Activated CD4-positive, alpha-beta memory T cell treated with anti-CD3 and anti-CD28 coated beads for 36 hours (primary cell): Measurements from ENCODE around the gene TTC36. TPM values are rescaled to one million over a fixed set of nuclear protein-coding genes. Genes with fewer than 3 reads are reported as not detected.
A peak's percentile ranks its signal among the peaks of the same experiment; 100 is the strongest.
"Not testable (repeated sequence)": the region's sequence is repeated elsewhere in the genome, so short reads cannot be mapped to it uniquely, and the experiment has no call there.

Source experiments
- CTCF ChIA-PET: fragments of 350-600 bp; sonication (Branson Sonifier 250); formaldehyde crosslinking; loops from one replicate; lab custom pipeline; 2021; ENCODE audit warnings: antibody characterized with exemption, inconsistent platforms; lab: Charles Lee
- POLR2A ChIA-PET: fragments of 350-600 bp; sonication (Branson Sonifier 250); formaldehyde crosslinking; loops from one replicate; lab custom pipeline; 2021; ENCODE audit warnings: antibody characterized with exemption; lab: Charles Lee
- DNase-seq: peaks from one replicate; pipeline ENCODE4 v3.0.0-alpha.2; 2020
- H3K27ac Mint-ChIP-seq: one replicate; pipeline ENCODE4 v1.8.0; 2021; ENCODE audit warnings: mixed read lengths
- H3K27me3 Mint-ChIP-seq: one replicate; pipeline ENCODE4 v1.8.0; 2021; ENCODE audit warnings: mixed read lengths
- H3K36me3 Mint-ChIP-seq: one replicate; pipeline ENCODE4 v1.8.0; 2021; ENCODE audit warnings: mixed read lengths
- H3K4me1 Mint-ChIP-seq: one replicate; pipeline ENCODE4 v1.8.0; 2021; ENCODE audit warnings: low read depth, mixed read lengths
- H3K4me3 Mint-ChIP-seq: one replicate; pipeline ENCODE4 v1.8.0; 2021; ENCODE audit warnings: mild to moderate bottlenecking, mixed read lengths
- H3K9me3 Mint-ChIP-seq: one replicate; pipeline ENCODE4 v1.8.0; 2021; ENCODE audit warnings: mixed read lengths
- intact Hi-C: fragments of 100-400 bp; cut with micrococcal nuclease; formaldehyde crosslinking; loops from one replicate; pipeline ENCODE4 v1.15.1; 2023
- total RNA-seq, 2 experiments: library from RNA; stranded (reverse); gene quantifications; one replicate each; pipeline ENCODE4 v1.2.3, GENCODE V29; 2021

TTC36 gene
- total RNA-seq, 2 experiments from 2014 or later: not detected

DNA sequence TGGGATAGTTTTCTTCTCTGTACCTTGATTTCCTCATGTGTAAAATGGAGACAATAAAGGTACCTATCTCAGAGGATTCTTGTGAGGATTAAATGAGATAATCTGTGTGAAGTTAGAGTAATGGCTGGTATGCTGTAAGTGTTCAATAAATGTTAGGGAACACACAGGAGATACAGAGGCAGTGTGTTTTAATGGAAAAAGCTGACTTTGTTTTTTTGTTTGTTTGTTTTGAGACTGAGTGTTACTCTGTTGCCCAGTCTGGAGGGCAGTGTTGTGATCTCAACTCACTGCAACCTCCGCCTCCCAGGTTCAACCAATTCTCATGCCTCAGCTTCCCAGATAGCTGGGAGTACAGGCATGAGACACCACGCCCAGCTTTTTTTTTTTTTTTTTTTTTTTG, 42.4 kb downstream of the TTC36 start:
- CTCF ChIA-PET: interaction anchor here (0.8 to 1.6 kb wide), 3 partner anchors 125 to 274 kb away, joined by 3 to 7 read pairs (median 5); no protein-coding TSS in a partner anchor
- Mint-ChIP-seq H3K4me1 (peaks cover 35% of the 10 kb centered on the region), H3K4me3 (no peak overlapping the region), H3K36me3 (peaks cover 9% of the 10 kb centered on the region), H3K9me3 (no peaks in the 10 kb centered on the region), H3K27ac (no peak overlapping the region), H3K27me3 (no peaks in the 10 kb centered on the region)
- no peak for DNase-seq
- intact Hi-C loops: loop anchor here (5.0 kb wide), 1 partner anchor 367 kb away; no protein-coding TSS in a partner anchor
- POLR2A ChIA-PET: interaction anchor here (0.6 to 0.7 kb wide), 2 partner anchors 30 to 396 kb away, joined by 4 to 5 read pairs; no protein-coding TSS in a partner anchor

GRCh38 chr11:118570787-118571186, 43.5 kb downstream of the TTC36 start:
- Mint-ChIP-seq H3K4me1 (peaks cover 40% of the 10 kb centered on the region), H3K27me3 (no peaks in the 10 kb centered on the region), H3K36me3 (peaks cover 9% of the 10 kb centered on the region), H3K27ac (peak overlapping the region; percentile 14), H3K4me3 (no peak overlapping the region), H3K9me3 (no peaks in the 10 kb centered on the region)
- DNase-seq: no peak
- ChIA-PET CTCF (interaction anchor here (1.2 to 1.4 kb wide), 2 partner anchors 13 to 24 kb away, joined by 3 read pairs; no protein-coding TSS in a partner anchor), POLR2A (no interaction called here)
- intact Hi-C loops: loop anchor here (5.0 kb wide), 1 partner anchor 368 kb away; no protein-coding TSS in a partner anchor

- intact Hi-C loops: loop anchor here (2.0 to 5.0 kb wide), 5 partner anchors 23 to 369 kb away; partner anchors contain the start of genes ATP5MG, KMT2A and TMEM25
- Mint-ChIP-seq H3K4me1 (peaks cover 45% of the 10 kb centered on the region), H3K4me3 (peak overlapping the region; percentile 87), H3K27ac (peak overlapping the region; percentile 92)
- not testable (repeated sequence) for H3K9me3 Mint-ChIP-seq, H3K36me3 Mint-ChIP-seq, H3K27me3 Mint-ChIP-seq
- peak; percentile 37 for DNase-seq
- ChIA-PET POLR2A (interaction anchor here (0.7 to 1.4 kb wide), 6 partner anchors 9 to 330 kb away, joined by 3 to 5 read pairs (median 4); partner anchors contain the start of gene CD3D), CTCF (interaction anchor here (0.6 to 1.8 kb wide), 4 partner anchors 14 to 258 kb away, joined by 3 to 6 read pairs (median 4); no protein-coding TSS in a partner anchor)
Measured at GRCh38 chr11:118571701-118572060, 44.4 kb downstream of the TTC36 start.

DNA sequence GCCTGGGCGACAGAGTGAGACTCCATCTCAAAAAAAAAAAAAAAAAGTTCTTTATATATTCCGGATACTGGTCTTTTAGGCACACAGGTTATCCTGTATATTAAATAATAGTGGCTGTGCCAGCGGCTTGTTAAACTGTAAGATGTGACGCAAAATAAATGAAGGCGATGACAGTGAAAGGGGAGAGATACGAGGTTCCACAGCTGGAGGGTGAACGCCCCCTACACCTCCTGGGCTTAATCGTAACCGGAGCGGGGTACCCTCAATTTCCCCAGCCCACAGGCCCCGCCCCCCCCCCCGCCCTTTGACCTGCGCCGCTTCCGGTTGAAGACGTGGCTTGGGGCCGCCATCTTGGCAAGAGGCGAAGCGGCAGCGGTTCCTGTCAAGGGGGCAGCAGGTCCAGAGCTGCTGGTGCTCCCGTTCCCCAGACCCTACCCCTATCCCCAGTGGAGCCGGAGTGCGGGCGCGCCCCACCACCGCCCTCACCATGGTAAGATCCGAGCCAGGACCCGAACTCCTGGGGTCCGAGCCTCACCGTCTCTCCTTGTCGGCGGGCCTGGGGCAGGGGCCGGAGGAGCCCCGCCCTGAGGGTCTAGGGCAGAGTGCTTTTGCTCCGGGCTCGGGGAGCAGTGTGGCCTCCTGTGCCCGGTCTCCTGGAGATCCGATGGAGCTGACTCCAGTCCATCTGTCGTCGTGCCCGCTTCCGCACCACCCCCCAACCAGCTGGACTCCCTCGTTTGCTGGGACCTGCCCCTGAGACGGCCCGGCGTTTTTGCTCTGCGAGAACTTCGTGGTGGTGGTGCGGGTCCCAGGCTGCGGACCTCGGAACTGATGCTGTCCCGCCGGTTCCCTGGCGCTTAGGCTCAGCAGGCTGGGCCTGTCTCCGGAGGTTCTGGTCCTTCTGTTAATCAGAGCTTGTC, 45.0 kb downstream of the TTC36 start, which contains the start of gene ARCN1:
Gene ARCN1 (plus strand): TSS at position 349 of the 920 bp plus-strand sequence. CDS start 139 bp downstream, at position 488.
- ChIA-PET CTCF (interaction anchor here (0.8 to 1.8 kb wide), 4 partner anchors 15 to 40 kb away, joined by 3 to 6 read pairs (median 5); no protein-coding TSS in a partner anchor), POLR2A (interaction anchor here (0.6 to 1.4 kb wide), 12 partner anchors 9 to 330 kb away, joined by 3 to 5 read pairs (median 4); partner anchors contain the start of genes CD3D and KMT2A)
- Mint-ChIP-seq H3K9me3 (no peaks in the 10 kb centered on the region), H3K4me1 (peaks cover 52% of the 10 kb centered on the region), H3K27ac (peak within 1 kb of the TSS; percentile 92), H3K4me3 (peak within 1 kb of the TSS; percentile 87), H3K27me3 (no peaks in the 10 kb centered on the region), H3K36me3 (peaks cover 10% of the 10 kb centered on the region)
- DNase-seq: peak; percentile 87
- intact Hi-C loops: loop anchor here (2.0 to 5.0 kb wide), 5 partner anchors 22 to 370 kb away; partner anchors contain the start of genes ATP5MG, KMT2A and TMEM25

- peak overlapping the region; percentile 87 for H3K4me3 Mint-ChIP-seq
- peaks cover 14% of the 10 kb centered on the region for H3K36me3 Mint-ChIP-seq
- H3K4me1 Mint-ChIP-seq: peaks cover 56% of the 10 kb centered on the region
- H3K27ac Mint-ChIP-seq: peak overlapping the region; percentile 92
- ChIA-PET POLR2A (interaction anchor here (0.7 to 1.4 kb wide), 8 partner anchors 8 to 313 kb away, joined by 3 to 5 read pairs (median 4); partner anchors contain the start of genes CD3D and KMT2A), CTCF (interaction anchor here (0.8 to 1.8 kb wide), 4 partner anchors 20 to 39 kb away, joined by 3 to 6 read pairs (median 5); no protein-coding TSS in a partner anchor)
- intact Hi-C loops: loop anchor here (1.0 to 5.0 kb wide), 6 partner anchors 22 to 371 kb away; partner anchors contain the start of genes ATP5MG, KMT2A and TMEM25
- peak; percentile 53 for DNase-seq
- no peaks in the 10 kb centered on the region for H3K27me3 Mint-ChIP-seq
- no peaks in the 10 kb centered on the region for H3K9me3 Mint-ChIP-seq
Measured at GRCh38 chr11:118572981-118573550, 45.8 kb downstream of the TTC36 start.

DNA sequence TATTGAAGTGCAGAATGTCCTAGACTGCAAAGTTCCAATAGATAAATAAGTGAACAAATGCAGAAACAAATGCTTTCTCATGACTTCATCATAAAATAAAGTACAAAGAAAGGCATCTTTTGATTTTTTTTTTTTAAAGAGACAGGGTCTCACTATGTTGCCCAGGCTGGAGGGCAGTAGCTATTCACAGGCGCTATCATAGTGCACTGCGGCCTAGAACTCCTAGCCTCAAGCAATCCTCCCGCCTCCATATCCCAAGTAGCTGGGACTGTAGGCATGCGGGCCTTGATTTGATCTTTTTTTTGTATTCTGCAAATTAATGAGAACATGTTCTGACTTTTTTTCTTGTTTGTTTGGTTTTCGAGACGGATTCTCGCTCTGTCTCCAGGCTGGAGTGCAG, 47.4 kb downstream of the TTC36 start:
- H3K36me3 Mint-ChIP-seq: peaks cover 14% of the 10 kb centered on the region
- peaks cover 66% of the 10 kb centered on the region for H3K4me1 Mint-ChIP-seq
- POLR2A ChIA-PET: no interaction called here

DNA sequence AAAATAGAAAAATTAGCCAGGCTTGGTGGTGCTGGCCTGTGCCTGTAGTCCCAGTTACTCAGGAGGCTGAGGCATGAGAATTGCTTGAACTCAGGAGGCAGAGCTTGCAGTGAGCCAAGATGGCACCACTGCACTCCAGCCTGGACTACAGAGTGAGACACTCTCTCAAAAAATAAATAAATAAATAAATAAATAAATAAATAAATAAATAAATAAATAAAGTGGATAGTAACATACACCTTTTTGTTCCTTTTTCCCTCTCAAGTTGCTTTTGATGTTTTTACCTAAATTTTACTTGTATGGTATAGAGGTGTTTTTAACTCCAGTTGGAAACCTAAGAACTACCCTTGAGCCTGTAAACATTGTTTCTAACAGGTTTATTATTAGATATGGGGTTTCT, 50.7 kb downstream of the TTC36 start:
- H3K9me3 Mint-ChIP-seq, DNase-seq, intact Hi-C loops, H3K4me3 Mint-ChIP-seq, H3K27ac Mint-ChIP-seq, H3K27me3 Mint-ChIP-seq: not testable (repeated sequence)
- H3K36me3 Mint-ChIP-seq: peaks cover 16% of the 10 kb centered on the region
- peaks cover 52% of the 10 kb centered on the region for H3K4me1 Mint-ChIP-seq
- ChIA-PET POLR2A (interaction anchor here (0.5 to 0.7 kb wide), 2 partner anchors 26 to 28 kb away, joined by 3 to 4 read pairs; no protein-coding TSS in a partner anchor), CTCF (interaction anchor here (1.3 kb wide), 1 partner anchor 17 kb away, joined by 5 read pairs; no protein-coding TSS in a partner anchor)

More for the DNA sequence above, 47.4 kb downstream of the TTC36 start:
- peak overlapping the region; percentile 26 for H3K4me3 Mint-ChIP-seq
- CTCF ChIA-PET: interaction anchor here (0.6 to 1.1 kb wide), 2 partner anchors 9 to 149 kb away, joined by 3 to 4 read pairs; no protein-coding TSS in a partner anchor
- no peaks in the 10 kb centered on the region for H3K9me3 Mint-ChIP-seq
- H3K27me3 Mint-ChIP-seq: no peaks in the 10 kb centered on the region
- no peak for DNase-seq
- intact Hi-C loops: loop anchor here (5.0 kb wide), 1 partner anchor 372 kb away; no protein-coding TSS in a partner anchor
- no peak overlapping the region for H3K27ac Mint-ChIP-seq

Other genes with a start within 250 kb of the TTC36 start
- gene CD3E, start 222.7 kb upstream of the TTC36 start, total RNA-seq: 100 to 1,000 TPM; 476 to 488 TPM
- gene CD3D, start 184.8 kb upstream of the TTC36 start, total RNA-seq: 100 to 1,000 TPM; 321 to 346 TPM
- 100 to 1,000 TPM; 137 to 138 TPM for gene CD3G, start 183.1 kb upstream of the TTC36 start, total RNA-seq
- gene UBE4A, start 167.9 kb upstream of the TTC36 start, total RNA-seq: 10 to 100 TPM; 39.1 to 40.4 TPM
- 100 to 1,000 TPM; 298 to 306 TPM for gene ATP5MG, start 125.9 kb upstream of the TTC36 start, total RNA-seq
- 10 to 100 TPM; 61.5 to 72.4 TPM for gene KMT2A, start 91.0 kb upstream of the TTC36 start, total RNA-seq
- 10 to 100 TPM in 1 of 2 experiments, 1 to 10 TPM in 1; 9.5 to 13.0 TPM for gene TMEM25, start 3.7 kb downstream of the TTC36 start, total RNA-seq
- gene IFT46, start 38.5 kb downstream of the TTC36 start, total RNA-seq: 10 to 100 TPM; 16.0 to 17.1 TPM
- gene ARCN1, start 44.9 kb downstream of the TTC36 start, total RNA-seq: 100 to 1,000 TPM; 180 to 182 TPM
- gene PHLDB1, start 80.1 kb downstream of the TTC36 start, total RNA-seq: 1 to 10 TPM; 2.0 to 2.4 TPM
- gene TREH, start 152.2 kb downstream of the TTC36 start, total RNA-seq: not detected